ENCODE measurements around the gene NBEAL2.

The NBEAL2 gene

DNA sequence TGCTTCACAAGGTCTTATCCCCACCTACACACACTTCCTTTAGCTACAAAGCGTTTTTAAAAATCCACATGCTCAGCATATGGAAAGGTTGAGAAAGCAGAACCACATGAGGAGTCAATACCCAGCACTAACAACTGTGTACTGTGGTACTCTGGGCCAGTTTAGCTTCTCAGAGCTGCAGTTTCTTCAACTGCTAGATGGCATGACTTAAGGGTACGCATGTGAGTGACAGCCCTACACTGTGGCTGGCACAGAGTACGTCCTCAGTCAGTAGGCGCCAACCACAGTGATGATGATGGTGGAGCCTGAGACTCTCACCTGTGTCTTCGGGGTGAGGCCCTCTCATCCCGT, 20.3 kb upstream of the NBEAL2 start (continued):
- TF ChIP-seq, protein P1, sequence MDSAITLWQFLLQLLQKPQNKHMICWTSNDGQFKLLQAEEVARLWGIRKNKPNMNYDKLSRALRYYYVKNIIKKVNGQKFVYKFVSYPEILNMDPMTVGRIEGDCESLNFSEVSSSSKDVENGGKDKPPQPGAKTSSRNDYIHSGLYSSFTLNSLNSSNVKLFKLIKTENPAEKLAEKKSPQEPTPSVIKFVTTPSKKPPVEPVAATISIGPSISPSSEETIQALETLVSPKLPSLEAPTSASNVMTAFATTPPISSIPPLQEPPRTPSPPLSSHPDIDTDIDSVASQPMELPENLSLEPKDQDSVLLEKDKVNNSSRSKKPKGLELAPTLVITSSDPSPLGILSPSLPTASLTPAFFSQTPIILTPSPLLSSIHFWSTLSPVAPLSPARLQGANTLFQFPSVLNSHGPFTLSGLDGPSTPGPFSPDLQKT (IDR thresholded peaks at IDR 0.05; ENCODE audit: borderline replicate concordance, low read depth, low read length) = no peak
- TF ChIP-seq ZNF776 (tag by site-specific recombination; IDR thresholded peaks at IDR 0.05; ENCODE audit: borderline replicate concordance) (no peak), ZBTB1 (tag by site-specific recombination; IDR thresholded peaks at IDR 0.05) (no peak), ZNF48 (tag by site-specific recombination; IDR thresholded peaks at IDR 0.05) (no peak), ZBTB21 (tag by site-specific recombination; IDR thresholded peaks at IDR 0.05) (no peak), MYNN (tag by site-specific recombination; IDR thresholded peaks at IDR 0.05; ENCODE audit: borderline replicate concordance) (no peak), ZNF155 (tag by site-specific recombination; IDR thresholded peaks at IDR 0.05) (no peak), ZEB2 (tag by site-specific recombination; IDR thresholded peaks at IDR 0.05) (no peak), GLIS1 (tag by site-specific recombination; IDR thresholded peaks at IDR 0.05) (no peak)
- TF ChIP-seq, protein P2, sequence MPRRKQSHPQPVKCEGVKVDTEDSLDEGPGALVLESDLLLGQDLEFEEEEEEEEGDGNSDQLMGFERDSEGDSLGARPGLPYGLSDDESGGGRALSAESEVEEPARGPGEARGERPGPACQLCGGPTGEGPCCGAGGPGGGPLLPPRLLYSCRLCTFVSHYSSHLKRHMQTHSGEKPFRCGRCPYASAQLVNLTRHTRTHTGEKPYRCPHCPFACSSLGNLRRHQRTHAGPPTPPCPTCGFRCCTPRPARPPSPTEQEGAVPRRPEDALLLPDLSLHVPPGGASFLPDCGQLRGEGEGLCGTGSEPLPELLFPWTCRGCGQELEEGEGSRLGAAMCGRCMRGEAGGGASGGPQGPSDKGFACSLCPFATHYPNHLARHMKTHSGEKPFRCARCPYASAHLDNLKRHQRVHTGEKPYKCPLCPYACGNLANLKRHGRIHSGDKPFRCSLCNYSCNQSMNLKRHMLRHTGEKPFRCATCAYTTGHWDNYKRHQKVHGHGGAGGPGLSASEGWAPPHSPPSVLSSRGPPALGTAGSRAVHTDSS (tag by site-specific recombination; IDR thresholded peaks at IDR 0.05) = no peak

DNA sequence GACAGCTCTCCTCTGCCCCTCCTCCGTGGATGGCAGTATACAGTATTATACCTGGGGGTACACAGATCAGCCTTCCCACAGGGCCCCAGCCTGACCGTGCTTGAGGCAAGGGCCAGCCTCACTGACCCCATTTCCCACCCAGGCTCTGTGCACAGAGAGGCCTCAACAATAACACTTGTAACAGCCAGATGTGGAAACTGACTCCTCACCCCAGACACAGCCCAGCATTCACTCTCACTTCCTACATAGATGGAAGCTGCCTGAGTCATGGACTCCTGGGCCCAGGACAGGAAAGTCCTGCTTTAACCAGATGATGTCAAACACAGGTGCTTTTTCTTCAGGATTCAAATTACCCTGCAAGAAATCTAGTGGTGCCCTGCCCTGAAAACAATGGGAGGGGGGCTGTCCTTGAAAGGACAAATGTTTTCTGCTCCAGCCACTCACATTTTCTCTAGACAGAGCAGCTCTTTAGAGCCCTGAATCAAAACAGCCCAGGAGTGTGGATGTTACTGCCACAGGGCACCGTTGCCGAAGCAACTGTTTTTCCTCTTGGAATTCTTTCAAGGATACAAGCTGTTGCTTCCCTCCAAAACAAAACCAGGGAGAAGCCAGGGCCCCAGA, 19.3 kb upstream of the NBEAL2 start:
- no peak for TF ChIP-seq SP2 (tag by site-specific recombination; IDR thresholded peaks at IDR 0.05)
- TF ChIP-seq ZNF248 (tag by site-specific recombination; IDR thresholded peaks at IDR 0.05) = no peak
- no peak for TF ChIP-seq ZNF132 (tag by site-specific recombination; IDR thresholded peaks at IDR 0.05; ENCODE audit: borderline replicate concordance)
- peak; percentile 42; the same call in 1 of the 2 replicates for TF ChIP-seq ZBTB20 (tag by site-specific recombination; IDR thresholded peaks at IDR 0.05)
- TF ChIP-seq, protein P3, sequence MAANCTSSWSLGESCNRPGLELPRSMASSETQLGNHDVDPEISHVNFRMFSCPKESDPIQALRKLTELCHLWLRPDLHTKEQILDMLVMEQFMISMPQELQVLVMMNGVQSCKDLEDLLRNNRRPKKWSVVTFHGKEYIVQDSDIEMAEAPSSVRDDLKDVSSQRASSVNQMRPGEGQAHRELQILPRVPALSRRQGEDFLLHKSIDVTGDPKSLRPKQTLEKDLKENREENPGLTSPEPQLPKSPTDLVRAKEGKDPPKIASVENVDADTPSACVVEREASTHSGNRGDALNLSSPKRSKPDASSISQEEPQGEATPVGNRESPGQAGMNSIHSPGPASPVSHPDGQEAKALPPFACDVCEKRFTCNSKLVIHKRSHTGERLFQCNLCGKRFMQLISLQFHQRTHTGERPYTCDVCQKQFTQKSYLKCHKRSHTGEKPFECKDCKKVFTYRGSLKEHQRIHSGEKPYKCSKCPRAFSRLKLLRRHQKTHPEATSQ (tag by site-specific recombination; IDR thresholded peaks at IDR 0.05) = no peak
- no peak for TF ChIP-seq HOXC10 (CRISPR knock-in tag; IDR thresholded peaks at IDR 0.05)
- TF ChIP-seq ZNF560 (tag by site-specific recombination; IDR thresholded peaks at IDR 0.05; ENCODE audit: borderline replicate concordance) = no peak
- TF ChIP-seq ZNF791 (tag by site-specific recombination; IDR thresholded peaks at IDR 0.05) = no peak
- Histone ChIP-seq H3K27ac (ENCODE audit: extremely low read depth, low read depth, low read length) (no peak overlapping the region), H3K36me3 (ENCODE audit: control insufficient read depth in 2 of 2, insufficient read depth in 1 of 2, low read length in 2 of 2) (peaks cover 0 to 13% of the 10 kb centered on the region in 2 experiments; a peak in 1 of 3 replicates), H3K9me3 (ENCODE audit: control insufficient read depth, insufficient read depth, low read depth, low read length) (no peaks in the 10 kb centered on the region), H3K4me3 (ENCODE audit: low read depth, low read length) (no peak overlapping the region), H3K4me1 (ENCODE audit: control insufficient read depth, insufficient read depth, low read length) (no peaks in the 10 kb centered on the region)
- POLR2A ChIA-PET = no interaction called here
- CTCF ChIA-PET = interaction anchor here (0.7 kb wide), 1 partner anchor 818 kb away, joined by 5 read pairs; no protein-coding TSS in a partner anchor

DNA sequence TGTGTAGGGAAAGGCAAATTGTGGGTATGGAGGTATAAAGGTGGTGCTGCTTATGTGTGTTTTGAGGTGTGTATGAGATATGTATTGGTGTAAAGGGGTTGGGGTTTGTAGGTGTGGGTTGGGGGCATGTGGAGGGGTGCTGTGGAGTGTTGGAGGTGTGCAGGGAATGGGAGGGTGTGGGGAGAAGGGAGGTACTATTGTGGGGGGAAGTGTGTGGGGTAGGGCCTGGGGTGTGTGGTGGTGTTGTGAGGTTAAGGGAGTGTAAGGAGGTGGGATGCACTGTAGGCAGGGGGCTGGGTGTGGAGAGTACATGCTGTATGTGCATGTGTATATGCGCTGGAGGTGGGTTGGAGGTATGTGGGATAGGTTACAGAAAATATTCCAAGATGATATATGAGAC, 18.6 kb upstream of the NBEAL2 start:
- Histone ChIP-seq H3K27ac (ENCODE audit: extremely low read depth, low read depth, low read length) (no peak overlapping the region), H3K4me1 (ENCODE audit: control insufficient read depth, insufficient read depth, low read length) (no peaks in the 10 kb centered on the region), H3K4me3 (ENCODE audit: low read depth, low read length) (no peak overlapping the region), H3K36me3 (ENCODE audit: control insufficient read depth in 2 of 2, insufficient read depth in 1 of 2, low read length in 2 of 2) (peaks cover 0 to 19% of the 10 kb centered on the region in 2 experiments; a peak in 1 of 3 replicates), H3K9me3 (ENCODE audit: control insufficient read depth, insufficient read depth, low read depth, low read length) (no peaks in the 10 kb centered on the region)
- POLR2A ChIA-PET = no interaction called here
- CTCF ChIA-PET = interaction anchor here (0.7 kb wide), 1 partner anchor 818 kb away, joined by 5 read pairs; no protein-coding TSS in a partner anchor
- TF ChIP-seq, protein P4, sequence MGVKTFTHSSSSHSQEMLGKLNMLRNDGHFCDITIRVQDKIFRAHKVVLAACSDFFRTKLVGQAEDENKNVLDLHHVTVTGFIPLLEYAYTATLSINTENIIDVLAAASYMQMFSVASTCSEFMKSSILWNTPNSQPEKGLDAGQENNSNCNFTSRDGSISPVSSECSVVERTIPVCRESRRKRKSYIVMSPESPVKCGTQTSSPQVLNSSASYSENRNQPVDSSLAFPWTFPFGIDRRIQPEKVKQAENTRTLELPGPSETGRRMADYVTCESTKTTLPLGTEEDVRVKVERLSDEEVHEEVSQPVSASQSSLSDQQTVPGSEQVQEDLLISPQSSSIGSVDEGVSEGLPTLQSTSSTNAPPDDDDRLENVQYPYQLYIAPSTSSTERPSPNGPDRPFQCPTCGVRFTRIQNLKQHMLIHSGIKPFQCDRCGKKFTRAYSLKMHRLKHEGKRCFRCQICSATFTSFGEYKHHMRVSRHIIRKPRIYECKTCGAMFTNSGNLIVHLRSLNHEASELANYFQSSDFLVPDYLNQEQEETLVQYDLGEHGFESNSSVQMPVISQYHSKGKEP (tag by site-specific recombination; IDR thresholded peaks at IDR 0.05) = no peak
- TF ChIP-seq ZNF660 (tag by site-specific recombination; IDR thresholded peaks at IDR 0.05) = no peak
- no peak for TF ChIP-seq ZNF350 (tag by site-specific recombination; IDR thresholded peaks at IDR 0.05)
- TF ChIP-seq, protein P5, sequence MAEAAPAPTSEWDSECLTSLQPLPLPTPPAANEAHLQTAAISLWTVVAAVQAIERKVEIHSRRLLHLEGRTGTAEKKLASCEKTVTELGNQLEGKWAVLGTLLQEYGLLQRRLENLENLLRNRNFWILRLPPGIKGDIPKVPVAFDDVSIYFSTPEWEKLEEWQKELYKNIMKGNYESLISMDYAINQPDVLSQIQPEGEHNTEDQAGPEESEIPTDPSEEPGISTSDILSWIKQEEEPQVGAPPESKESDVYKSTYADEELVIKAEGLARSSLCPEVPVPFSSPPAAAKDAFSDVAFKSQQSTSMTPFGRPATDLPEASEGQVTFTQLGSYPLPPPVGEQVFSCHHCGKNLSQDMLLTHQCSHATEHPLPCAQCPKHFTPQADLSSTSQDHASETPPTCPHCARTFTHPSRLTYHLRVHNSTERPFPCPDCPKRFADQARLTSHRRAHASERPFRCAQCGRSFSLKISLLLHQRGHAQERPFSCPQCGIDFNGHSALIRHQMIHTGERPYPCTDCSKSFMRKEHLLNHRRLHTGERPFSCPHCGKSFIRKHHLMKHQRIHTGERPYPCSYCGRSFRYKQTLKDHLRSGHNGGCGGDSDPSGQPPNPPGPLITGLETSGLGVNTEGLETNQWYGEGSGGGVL (tag by site-specific recombination; IDR thresholded peaks at IDR 0.05) = peak; percentile 57
- TF ChIP-seq ZFP69B (tag by site-specific recombination; IDR thresholded peaks at IDR 0.05) = no peak
- no peak for TF ChIP-seq ZBTB20 (tag by site-specific recombination; IDR thresholded peaks at IDR 0.05)
- TF ChIP-seq EGR2 (tag by site-specific recombination; IDR thresholded peaks at IDR 0.05; ENCODE audit: low read depth) = peak; percentile 95
- no peak for TF ChIP-seq ZNF239 (tag by site-specific recombination; IDR thresholded peaks at IDR 0.05)
- no peak for TF ChIP-seq SP3 (tag by site-specific recombination; IDR thresholded peaks at IDR 0.05)
- no peak for TF ChIP-seq ZNF664 (tag by site-specific recombination; IDR thresholded peaks at IDR 0.05)
- no peak for TF ChIP-seq TCF7L2 (IDR thresholded peaks at IDR 0.05; ENCODE audit: borderline replicate concordance, low read depth, low read length)

Measured in HEK293 (cell line).